GM19193 (cell line): ENCODE data around the gene IQCE.

Experiments
- POLR2A ChIP-seq: IDR thresholded peaks from 4 replicates; pipeline ENCODE4 v1.6.1; 2011; ENCODE audit not compliant: insufficient read depth, insufficient read length; ENCODE audit errors: extremely low read depth

Gene IQCE

DNA sequence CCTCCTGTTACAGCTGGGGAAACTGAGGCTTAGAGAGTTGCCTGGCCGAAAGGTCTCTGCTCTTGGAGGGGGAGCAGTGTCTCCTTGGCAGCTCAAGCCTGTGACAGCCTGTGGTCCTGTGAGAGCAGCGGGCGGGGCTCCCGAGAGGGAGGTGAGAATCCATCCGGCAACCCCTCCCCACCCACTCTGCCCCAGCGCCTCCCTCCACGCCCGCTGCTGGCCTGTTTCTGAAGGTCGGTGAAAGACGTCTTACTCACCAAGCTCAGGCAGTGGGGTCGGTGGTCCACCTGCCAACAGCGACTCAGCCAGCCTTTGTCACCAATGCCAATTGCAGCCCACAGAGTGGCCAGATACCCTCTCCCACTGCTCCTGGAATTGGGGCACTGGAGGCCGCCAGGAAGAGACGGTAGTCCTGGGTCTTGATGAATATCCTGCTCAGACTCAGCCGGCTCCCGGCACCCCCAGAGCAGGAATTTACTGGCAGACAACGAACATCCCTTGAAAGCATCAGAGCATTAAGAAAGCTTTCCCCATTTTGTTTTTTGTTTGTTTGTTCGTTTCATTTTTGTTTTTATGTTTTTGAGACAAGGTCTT, 65.6 kb downstream of the IQCE start:
- TF ChIP-seq POLR2A = no peak

DNA sequence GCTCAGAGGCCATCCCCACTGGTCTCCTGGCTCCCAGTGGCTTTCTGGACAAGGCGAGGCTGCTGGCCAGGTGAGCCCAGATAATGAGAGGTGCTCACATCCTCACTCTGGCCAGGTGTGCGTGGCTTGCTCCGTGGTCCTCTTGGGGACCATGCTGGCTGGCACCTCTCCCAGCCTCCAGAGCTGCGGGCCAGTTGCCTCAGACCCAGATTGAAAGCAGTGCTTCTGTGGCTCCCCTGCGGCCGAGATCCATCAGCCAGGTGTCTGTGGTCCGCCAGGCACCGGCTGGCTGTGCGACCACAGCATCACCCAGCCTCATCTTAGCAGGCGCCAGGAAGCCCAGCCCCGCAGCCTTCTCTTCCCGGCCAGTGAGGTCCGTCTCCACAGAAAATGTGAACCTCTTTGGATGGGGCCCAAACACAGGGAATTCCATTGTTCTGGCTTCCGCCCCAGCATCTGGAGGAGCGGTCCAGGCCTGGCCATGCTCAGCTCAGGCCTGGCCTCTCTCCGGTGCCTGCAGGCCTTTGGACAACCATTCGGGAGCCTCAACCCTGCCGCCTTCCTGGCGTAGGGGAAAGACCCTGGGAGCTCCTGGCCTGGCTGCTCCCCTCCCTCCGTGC, 67.8 kb downstream of the IQCE start:
- TF ChIP-seq POLR2A = no peak

DNA sequence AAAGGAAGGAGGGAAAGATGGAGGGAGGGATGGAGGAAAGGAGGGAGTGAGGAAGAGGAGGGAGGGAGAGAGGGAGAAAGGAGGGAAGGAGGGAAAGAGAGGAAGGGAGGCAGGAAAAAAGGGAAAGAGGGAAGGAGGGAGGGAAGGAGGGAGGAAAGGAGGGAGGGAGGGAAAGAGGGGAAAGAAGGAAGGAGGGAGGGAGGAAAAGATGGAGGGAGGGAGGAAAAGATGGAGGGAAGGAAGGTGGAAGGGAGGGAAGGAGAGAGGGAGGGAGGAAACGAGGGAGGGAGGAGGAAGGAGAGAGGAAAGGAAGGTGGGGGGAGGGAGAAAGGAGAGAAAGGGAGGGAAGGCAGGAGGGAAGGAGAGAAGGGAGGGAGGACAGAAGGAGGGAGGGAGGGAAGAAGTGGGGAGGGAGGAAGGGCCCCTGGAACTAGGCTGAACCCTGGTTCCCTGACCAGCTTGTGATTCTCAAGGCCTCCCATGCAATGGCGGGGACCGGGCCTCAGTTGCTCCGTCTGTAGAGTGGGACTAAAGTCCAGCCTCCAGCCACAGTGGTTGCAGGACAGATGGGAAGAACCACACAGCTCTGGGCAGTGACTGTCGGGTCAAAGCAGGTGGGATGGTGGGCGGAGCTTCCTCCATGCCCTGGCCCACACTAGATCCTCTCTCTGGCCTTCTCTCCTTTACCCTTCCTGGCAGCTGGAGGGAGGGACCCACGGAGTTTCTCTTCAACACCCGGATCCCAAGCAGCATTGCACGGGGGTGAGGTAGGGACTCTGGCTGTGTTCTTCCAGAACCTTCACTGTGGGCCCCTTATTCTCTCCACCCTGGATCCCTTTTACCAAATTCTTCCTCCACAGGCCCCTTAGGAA, 68.7 kb downstream of the IQCE start:
- TF ChIP-seq POLR2A = no peak

DNA sequence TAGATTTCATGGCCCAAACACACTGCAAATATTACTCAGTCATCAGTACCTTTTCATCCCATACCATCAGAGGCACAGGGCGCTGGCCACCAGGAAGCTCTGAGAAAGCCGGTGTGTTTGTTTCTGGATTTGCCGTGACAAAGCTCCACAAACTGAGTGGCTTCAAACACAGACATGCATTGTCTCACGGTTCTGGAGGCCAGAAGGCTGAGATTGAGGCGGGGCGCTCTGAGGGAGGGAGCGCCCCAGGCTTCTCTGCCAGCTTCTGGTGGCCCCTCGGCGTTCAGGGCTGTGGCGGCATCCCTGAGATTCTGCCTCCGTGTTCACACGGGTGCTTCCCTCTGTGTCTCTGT, 69.3 kb downstream of the IQCE start:
- TF ChIP-seq POLR2A = no peak

DNA sequence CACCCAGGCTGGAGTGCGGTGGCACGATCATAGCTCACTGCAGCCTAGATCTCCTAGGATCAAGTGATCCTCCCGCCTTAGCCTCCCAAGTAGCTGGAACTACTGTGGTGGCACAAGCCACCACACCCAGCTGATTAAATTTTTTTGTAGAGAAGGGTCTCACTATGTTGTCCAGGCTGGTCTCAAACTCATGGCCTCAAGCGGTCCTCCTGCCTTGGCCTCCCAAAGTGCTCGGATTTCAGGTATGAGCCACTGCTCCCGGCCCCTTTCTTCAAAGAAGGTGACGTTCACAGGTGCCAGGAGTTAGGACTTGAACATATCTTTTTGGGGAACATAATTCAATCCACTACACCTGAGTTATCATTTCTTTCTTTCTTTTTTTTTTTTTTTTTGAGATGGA, 70.1 kb downstream of the IQCE start:
- no peak for TF ChIP-seq POLR2A

DNA sequence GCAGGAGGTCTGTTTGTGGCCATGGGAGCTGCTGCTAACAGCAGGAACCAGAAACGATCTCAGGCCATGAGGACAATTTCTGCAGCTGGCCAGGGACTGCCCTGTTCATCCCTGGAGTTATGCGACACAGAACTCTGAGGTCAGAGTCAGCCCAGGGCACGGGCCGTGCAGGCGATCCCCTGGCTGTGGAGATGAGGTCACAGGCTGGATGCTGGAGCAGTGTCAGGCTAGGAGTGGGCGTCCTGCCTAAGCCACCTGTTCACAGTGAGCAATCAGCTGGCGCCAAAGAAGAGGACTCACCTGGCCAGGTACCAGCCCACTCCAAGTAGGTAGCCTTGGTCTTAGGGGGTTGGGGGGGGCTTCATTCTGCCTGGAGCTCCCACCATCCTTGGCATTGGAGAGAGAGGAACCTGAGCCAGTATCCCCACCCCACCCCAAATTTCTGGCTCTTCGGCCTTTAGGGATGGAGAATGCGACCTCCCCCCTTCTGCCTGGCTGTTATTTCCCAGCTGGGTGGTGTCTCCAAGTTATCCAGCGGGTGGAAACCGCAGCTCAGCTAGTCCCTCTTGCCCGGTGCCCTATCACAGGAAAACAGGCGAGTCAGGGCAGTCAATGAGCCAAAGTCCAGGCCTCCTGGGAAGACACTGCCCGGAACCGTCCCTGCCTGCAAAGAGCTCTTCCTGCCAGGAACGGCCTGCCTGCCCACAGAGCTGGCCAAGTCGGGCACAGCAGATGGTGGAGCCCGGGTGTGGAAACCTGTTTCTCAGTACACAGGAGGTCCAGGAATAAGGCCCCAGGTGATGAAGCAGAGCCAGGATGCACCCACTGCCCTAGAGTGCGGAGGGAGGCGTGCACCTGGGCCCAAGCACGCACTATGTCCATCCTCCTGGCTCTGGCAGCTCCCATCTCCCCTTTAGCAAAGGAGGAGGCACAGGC, 71.2 kb downstream of the IQCE start:
- TF ChIP-seq POLR2A = no peak

DNA sequence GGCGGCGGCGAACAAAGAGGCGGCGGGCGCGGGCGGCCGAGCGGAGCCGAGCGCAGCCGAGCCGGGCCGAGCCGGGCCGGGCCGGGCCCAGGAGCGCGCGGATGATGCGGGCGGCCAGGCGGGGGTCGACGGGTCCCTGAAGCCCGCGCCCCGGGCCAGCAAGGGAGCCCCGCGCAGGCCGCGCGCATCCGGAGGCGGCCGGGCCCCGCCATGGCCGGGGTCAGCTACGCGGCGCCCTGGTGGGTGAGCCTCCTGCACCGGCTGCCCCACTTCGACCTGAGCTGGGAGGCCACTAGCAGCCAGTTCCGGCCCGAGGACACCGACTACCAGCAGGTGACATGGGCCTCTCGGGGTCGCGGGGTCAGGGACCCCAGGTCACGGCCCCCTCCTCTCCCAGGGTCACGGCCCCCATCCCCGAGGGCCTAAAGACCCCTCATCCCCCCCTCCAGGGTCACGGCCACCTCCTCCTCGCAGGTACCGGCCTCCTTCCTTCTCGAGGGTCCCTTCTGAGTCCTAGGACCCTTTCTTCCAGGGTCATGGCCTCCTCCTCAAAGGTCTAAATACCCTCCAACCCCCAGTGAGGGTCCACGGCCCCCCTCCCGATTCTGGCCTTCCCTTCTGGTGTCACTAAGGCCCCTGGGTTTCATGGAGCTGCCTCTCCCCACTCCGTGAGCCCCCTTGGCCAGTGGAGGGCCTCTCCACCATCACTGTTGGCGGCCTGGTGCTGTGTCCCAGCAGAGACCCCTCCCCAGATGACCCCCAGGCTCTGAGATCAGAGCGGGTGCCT, 73.4 kb downstream of the IQCE start, which contains the start of gene TTYH3:
Gene TTYH3, plus strand, starts transcription at position 41 of the 787 bp plus-strand sequence. Its CDS starts 170 bp downstream, at position 211.
- no peak for TF ChIP-seq POLR2A

DNA sequence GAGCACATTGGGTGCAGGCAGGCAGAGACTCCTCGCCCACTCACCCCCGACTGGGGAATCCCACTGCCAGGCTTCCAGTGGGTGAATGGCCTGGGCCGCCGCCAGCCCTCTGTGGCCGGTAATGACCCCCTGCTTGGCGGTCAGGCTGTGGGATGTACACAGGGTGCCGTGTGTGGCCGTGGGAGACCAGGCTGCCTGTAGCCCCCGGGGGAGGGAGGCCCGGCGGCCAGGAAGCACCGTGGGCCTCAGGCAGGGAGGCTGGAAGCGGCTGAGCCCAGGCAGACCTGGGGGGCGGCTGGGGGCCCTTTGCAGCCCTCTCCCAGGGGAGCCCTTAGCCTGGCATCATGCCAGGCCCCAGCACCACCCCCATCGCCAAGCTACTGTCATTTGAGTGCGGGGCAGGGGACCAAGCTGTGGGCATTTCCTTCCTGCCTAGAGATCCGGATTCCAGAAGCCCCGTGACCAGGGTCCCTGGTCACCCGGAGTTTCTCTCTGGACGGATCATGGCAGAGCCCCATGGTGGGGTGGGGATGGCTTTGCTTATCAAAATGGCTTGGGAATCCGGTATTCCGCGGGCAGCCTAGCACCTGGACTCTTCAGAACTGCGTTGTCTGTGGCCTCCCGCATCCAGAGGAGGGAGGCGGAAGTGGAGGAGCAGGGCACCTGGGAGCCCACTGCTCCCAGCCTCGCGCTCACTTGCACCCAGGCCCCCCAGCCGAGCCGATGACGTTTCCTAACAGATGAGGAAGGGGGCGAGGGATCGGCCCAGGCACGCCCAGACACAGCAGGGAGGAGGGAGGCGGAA, 74.2 kb downstream of the IQCE start:
- peak; percentile 22 for TF ChIP-seq POLR2A

DNA sequence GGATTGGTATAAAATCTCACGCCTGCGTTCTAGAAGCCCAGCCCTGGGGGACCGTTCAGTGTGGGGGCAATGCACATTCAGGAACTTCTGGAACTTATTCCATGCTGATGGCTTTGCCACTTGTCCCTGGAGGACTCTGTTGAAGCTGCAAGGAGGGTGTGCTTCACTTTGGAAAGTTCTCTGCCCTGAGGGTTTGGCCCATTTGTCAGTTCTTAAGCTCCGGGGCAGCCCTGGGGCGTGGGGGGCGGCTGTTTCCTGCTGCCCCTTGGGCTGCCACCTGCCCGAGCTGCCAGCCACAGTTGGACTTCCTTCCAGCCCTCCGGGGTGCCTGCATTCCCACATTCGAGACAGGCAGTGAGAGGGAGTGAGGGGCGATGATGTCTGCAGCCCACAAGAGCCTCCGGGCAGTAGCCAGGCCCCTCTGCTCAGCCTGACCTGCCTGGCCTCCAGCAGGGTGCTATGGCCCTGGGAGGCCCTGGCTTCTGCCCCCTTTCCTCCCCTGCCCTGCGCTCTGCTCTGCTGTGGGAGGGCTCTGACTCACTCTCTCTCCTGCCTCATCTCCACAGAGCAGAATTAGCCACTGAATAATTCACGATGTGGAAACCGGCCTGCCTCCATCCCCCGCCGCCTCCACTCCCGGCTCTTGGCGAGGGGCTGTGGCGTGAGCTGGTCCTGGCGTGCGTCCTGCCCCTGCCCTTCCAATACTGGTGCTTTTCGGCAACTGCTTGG, 74.9 kb downstream of the IQCE start:
- no peak for TF ChIP-seq POLR2A

DNA sequence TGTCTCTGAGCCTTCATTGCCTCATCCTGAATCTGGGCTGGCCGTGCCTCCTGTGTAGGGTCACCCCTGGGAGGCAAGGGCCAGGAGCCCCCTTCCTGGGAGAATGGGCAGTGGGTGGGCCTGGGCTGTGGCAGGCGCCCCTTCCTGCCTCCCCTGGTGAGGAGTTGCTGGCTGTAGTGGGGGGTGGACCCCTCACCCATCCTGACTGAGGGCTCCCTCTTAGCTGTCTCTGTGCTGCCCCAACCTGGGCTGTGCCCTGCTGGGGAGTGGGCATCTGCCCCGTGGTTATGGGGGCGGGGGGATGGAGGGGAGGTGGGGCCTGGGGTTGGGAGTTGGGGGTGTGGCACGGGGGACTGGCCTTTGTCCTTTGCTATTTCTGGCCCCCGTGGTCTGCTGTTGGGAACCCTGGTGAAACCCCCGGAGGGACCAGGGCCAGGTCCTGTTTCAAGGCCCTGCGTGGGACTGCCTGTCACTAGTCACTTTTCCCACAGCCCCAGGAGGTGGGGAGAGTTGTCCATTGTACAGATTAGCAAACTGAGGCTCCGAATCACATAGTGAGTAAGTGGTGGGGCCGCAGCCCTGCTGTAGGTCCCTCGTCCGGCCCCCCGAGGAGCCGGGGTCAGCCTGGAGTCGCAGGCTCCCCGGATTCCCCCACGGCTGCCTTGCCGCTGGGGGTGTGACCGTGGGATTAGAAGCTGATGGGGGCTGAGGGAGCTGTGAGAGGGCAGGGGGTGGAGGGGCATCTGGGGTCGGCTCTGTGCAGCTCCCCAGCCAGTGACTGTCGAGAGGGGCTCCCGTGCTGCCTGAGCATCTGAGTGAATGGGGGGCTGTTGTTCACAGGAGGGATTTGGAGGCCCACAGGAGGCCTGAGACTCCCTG, 75.7 kb downstream of the IQCE start:
- TF ChIP-seq POLR2A = no peak

DNA sequence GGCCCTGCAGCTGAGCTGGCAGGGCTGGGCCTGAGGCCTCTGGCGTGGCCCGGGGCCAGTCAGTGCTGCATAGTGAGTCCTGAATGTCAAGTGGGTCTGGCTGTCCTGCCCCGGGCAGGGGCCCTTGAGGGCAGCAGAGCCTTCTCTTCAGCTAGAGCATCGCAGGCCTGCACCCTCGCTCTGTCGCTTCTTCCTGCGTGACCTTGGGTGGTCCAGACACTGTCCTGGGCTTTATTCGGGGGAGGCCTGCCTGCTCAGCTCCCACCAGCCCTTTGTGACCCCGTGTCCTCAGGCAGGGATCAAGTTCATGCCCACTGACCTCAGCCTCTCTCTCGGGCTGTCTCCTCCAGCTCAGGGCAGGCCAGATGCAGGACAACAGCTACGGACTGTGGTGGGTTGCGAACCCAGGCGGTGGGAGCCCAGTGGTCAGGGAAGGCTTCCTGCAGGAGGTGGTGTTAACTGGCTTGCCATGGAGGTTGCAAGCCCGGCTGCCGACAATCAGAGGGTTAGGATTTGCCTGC, 76.4 kb downstream of the IQCE start:
- no peak for TF ChIP-seq POLR2A
